ENCODE data around the gene SLC25A21. TPM values are rescaled to one million over a fixed set of nuclear protein-coding genes. Genes with fewer than 3 reads are reported as not detected.

SLC25A21 gene
- total and polyA plus RNA-seq, 2 donors (not counting 1 experiment from before 2014, with no cell fraction given), result 0.50 to 0.62 TPM

DNA sequence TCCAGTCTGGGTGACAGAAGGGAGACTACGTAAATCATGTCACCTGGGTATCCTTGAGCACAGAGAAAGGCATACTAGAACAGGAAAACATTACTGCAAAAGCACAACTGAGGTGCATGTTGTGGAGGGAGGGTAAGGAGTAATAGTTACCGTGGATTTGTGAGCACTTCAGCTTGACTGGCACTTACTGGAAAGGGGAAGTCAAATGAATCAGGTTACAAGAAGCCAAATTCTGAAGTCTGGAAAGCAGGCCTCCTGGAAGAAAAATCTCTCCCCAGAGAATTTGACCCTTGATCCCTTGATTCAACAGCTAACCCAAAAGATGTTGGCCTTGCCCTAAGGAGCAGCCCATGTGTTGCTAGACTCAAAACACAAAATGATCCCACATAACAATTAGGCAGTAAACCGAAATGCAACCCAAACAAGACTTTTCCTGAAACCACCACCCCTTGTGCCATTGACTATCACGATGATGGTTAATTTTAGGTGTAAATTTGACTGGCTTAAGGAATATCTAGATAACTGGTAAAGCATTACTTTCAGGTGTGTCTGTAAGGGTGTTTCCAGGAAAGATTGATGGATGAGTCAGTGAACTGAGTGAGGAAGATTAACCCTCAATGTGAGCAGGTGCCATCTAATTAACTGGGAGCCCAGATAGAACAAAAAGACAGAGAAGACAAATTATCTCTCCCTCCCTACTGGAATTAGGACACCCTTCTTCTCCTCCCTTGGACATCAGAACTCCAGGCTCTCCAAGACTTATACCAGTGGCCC is 108.8 kb downstream of the SLC25A21 start:
- Histone ChIP-seq H3K79me2 (ENCODE audit: control insufficient read depth, insufficient read depth, low read length) (no peaks in the 10 kb centered on the region), H4K20me1 (ENCODE audit: control insufficient read depth, extremely low read depth, insufficient read depth, low read length) (no peaks in the 10 kb centered on the region), H3K9me3 (ENCODE audit: control insufficient read depth, insufficient read depth, low read depth, low read length) (no peaks in the 10 kb centered on the region), H3K4me3 (replicated peaks in 1 of 4; ENCODE audit: control extremely low read depth in 1 of 4, insufficient read depth in 1 of 4, low read depth in 3 of 4, low read length in 4 of 4) (no peak overlapping the region), H3K4me1 (ENCODE audit: control insufficient read depth, extremely low read depth, insufficient read depth, low read length) (no peaks in the 10 kb centered on the region), H3K36me3 (ENCODE audit: control insufficient read depth, insufficient read depth, low read length) (no peaks in the 10 kb centered on the region), H3K27me3 (ENCODE audit: control insufficient read depth, insufficient read depth, low read length) (no peaks in the 10 kb centered on the region), H3K4me2 (ENCODE audit: extremely low read depth, insufficient read depth, low read length) (no peak overlapping the region), H2AFZ (ENCODE audit: low read length) (no peak overlapping the region), H3K9ac (ENCODE audit: insufficient read depth, low read length) (no peak overlapping the region), H3K27ac (ENCODE audit: insufficient read depth, low read length) (no peak overlapping the region)
- peak in 1 of 2 donors; percentile 25 for DNase-seq (ENCODE audit: low read depth in 2 of 2)
- TF ChIP-seq, protein P1, sequence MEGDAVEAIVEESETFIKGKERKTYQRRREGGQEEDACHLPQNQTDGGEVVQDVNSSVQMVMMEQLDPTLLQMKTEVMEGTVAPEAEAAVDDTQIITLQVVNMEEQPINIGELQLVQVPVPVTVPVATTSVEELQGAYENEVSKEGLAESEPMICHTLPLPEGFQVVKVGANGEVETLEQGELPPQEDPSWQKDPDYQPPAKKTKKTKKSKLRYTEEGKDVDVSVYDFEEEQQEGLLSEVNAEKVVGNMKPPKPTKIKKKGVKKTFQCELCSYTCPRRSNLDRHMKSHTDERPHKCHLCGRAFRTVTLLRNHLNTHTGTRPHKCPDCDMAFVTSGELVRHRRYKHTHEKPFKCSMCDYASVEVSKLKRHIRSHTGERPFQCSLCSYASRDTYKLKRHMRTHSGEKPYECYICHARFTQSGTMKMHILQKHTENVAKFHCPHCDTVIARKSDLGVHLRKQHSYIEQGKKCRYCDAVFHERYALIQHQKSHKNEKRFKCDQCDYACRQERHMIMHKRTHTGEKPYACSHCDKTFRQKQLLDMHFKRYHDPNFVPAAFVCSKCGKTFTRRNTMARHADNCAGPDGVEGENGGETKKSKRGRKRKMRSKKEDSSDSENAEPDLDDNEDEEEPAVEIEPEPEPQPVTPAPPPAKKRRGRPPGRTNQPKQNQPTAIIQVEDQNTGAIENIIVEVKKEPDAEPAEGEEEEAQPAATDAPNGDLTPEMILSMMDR (conservative IDR thresholded peaks at IDR 0.05 in 1 of 2, IDR thresholded peaks at IDR 0.05 in 1 of 2; ENCODE audit: low read depth in 1 of 2, low read length in 2 of 2), result no peak
- TF ChIP-seq EZH2 (IDR thresholded peaks at IDR 0.05; ENCODE audit: low read length, missing control alignments), result no peak

DNA sequence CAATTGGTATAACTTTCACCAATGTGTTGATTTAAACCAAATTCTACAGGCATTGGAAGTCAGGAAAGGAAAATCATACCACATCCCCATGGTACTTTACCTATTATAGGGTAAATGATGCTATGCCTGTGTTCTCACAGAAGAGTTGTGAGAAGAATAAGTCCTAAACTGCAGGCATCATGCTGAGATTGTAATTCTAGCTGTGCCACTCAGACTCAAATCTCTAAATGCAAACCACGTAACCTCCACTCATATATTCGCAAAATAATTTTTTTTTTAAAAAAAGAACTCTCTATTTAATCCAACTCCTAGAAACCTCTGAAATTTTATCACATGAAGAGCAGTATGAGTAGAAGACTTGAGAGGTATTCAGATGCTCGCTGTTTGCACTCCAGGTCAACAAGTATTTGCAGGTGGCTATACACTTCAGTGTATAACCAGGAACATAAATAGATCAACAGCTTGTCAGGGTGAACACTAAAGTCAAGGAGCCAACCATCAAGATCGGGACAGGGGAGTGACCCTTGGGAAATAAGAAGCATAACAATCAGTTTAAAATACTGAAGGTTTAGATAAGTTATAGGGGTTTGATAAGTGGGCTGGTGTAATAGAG is 110.1 kb downstream of the SLC25A21 start:
- H3K79me2 ChIP-seq (ENCODE audit: control insufficient read depth, insufficient read depth, low read length), result no peaks in the 10 kb centered on the region
- no peaks in the 10 kb centered on the region for H3K4me1 ChIP-seq (ENCODE audit: control insufficient read depth, extremely low read depth, insufficient read depth, low read length)

DNA sequence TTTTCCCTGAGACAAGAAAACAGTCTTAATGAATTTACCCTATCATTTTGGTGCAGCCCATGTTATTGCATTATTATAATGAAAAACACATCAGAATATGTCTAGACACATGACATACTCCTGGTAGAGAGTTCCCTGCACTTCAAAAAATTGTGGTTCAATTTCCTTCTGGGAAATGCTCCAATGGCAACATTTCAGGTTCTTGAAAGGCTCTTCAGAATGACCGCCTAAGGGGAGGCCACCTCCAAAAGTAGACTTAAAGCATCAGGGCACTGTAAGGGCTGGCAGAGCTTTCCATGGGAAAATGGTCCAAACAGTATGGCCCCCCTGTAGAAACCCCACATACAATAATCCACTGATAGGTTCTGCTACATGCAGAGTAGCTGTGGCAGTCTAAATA is 110.7 kb downstream of the SLC25A21 start:
- H3K27me3 ChIP-seq (ENCODE audit: control insufficient read depth, insufficient read depth, low read length), result no peaks in the 10 kb centered on the region
- H4K20me1 ChIP-seq (ENCODE audit: control insufficient read depth, extremely low read depth, insufficient read depth, low read length), result no peaks in the 10 kb centered on the region
- TF ChIP-seq EZH2 (IDR thresholded peaks at IDR 0.05; ENCODE audit: low read length, missing control alignments), result no peak
- TF ChIP-seq, protein P1 (conservative IDR thresholded peaks at IDR 0.05 in 1 of 2, IDR thresholded peaks at IDR 0.05 in 1 of 2; ENCODE audit: low read depth in 1 of 2, low read length in 2 of 2), result no peak
- no peak overlapping the region for H3K9ac ChIP-seq (ENCODE audit: insufficient read depth, low read length)
- no peaks in the 10 kb centered on the region for H3K4me1 ChIP-seq (ENCODE audit: control insufficient read depth, extremely low read depth, insufficient read depth, low read length)
- H3K27ac ChIP-seq (ENCODE audit: insufficient read depth, low read length), result no peak overlapping the region
- H2AFZ ChIP-seq (ENCODE audit: low read length), result no peak overlapping the region
- peak in 1 of 2 donors; percentile 78 for DNase-seq (ENCODE audit: low read depth in 2 of 2)
- no peak overlapping the region for H3K4me3 ChIP-seq (replicated peaks in 1 of 4; ENCODE audit: control extremely low read depth in 1 of 4, insufficient read depth in 1 of 4, low read depth in 3 of 4, low read length in 4 of 4)
- H3K4me2 ChIP-seq (ENCODE audit: extremely low read depth, insufficient read depth, low read length), result no peak overlapping the region
- H3K9me3 ChIP-seq (ENCODE audit: control insufficient read depth, insufficient read depth, low read depth, low read length), result no peaks in the 10 kb centered on the region
- no peaks in the 10 kb centered on the region for H3K79me2 ChIP-seq (ENCODE audit: control insufficient read depth, insufficient read depth, low read length)
- H3K36me3 ChIP-seq (ENCODE audit: control insufficient read depth, insufficient read depth, low read length), result no peaks in the 10 kb centered on the region

More for the DNA sequence above, 110.1 kb downstream of the SLC25A21 start:
- Histone ChIP-seq H3K9ac (ENCODE audit: insufficient read depth, low read length) (no peak overlapping the region), H3K36me3 (ENCODE audit: control insufficient read depth, insufficient read depth, low read length) (no peaks in the 10 kb centered on the region), H3K9me3 (ENCODE audit: control insufficient read depth, insufficient read depth, low read depth, low read length) (no peaks in the 10 kb centered on the region), H3K27ac (ENCODE audit: insufficient read depth, low read length) (no peak overlapping the region), H3K4me2 (ENCODE audit: extremely low read depth, insufficient read depth, low read length) (no peak overlapping the region), H3K4me3 (replicated peaks in 1 of 4; ENCODE audit: control extremely low read depth in 1 of 4, insufficient read depth in 1 of 4, low read depth in 3 of 4, low read length in 4 of 4) (no peak overlapping the region), H3K27me3 (ENCODE audit: control insufficient read depth, insufficient read depth, low read length) (no peaks in the 10 kb centered on the region), H2AFZ (ENCODE audit: low read length) (no peak overlapping the region), H4K20me1 (ENCODE audit: control insufficient read depth, extremely low read depth, insufficient read depth, low read length) (no peaks in the 10 kb centered on the region)
- no peak for TF ChIP-seq EZH2 (IDR thresholded peaks at IDR 0.05; ENCODE audit: low read length, missing control alignments)
- TF ChIP-seq, protein P1 (conservative IDR thresholded peaks at IDR 0.05 in 1 of 2, IDR thresholded peaks at IDR 0.05 in 1 of 2; ENCODE audit: low read depth in 1 of 2, low read length in 2 of 2), result no peak
- no peak for DNase-seq (ENCODE audit: low read depth in 2 of 2)
